ENCODE data around the gene TBX21.

Gene TBX21

GRCh38 chr17:47733047-47733673, at the start of gene TBX21:
TBX21 (plus strand) TSS chr17:47733236; CDS start chr17:47733455, 219 bp downstream.
- peak; percentile 95 for FAIRE-seq
- DNase-seq (ENCODE audit: extremely low spot score, insufficient read length, low read depth), result peak; percentile 69

- no peak for DNase-seq (ENCODE audit: extremely low spot score, insufficient read length, low read depth)
These were observed 49.0 kb upstream of the TBX21 start for GRCh38 chr17:47684025-47684424.

GRCh38 chr17:47684535-47685193, 48.4 kb upstream of the TBX21 start:
- FAIRE-seq, result no peak
- no peak for DNase-seq (ENCODE audit: extremely low spot score, insufficient read length, low read depth)

More at GRCh38 chr17:47684025-47684424, 49.0 kb upstream of the TBX21 start:
- FAIRE-seq, result no peak

GRCh38 chr17:47685556-47686275, 47.3 kb upstream of the TBX21 start:
- FAIRE-seq (no peak), DNase-seq (ENCODE audit: extremely low spot score, insufficient read length, low read depth) (no peak)

GRCh38 chr17:47686276-47686635, 46.8 kb upstream of the TBX21 start:
- FAIRE-seq (no peak), DNase-seq (ENCODE audit: extremely low spot score, insufficient read length, low read depth) (no peak)

GRCh38 chr17:47686664-47687327, 46.2 kb upstream of the TBX21 start:
- FAIRE-seq, result no peak
- no peak for DNase-seq (ENCODE audit: extremely low spot score, insufficient read length, low read depth)

GRCh38 chr17:47687328-47687690, 45.7 kb upstream of the TBX21 start:
- no peak for FAIRE-seq
- DNase-seq (ENCODE audit: extremely low spot score, insufficient read length, low read depth), result no peak

- FAIRE-seq (no peak), DNase-seq (ENCODE audit: extremely low spot score, insufficient read length, low read depth) (no peak)
These were observed 45.3 kb upstream of the TBX21 start for GRCh38 chr17:47687748-47688147.

- FAIRE-seq (no peak), DNase-seq (ENCODE audit: extremely low spot score, insufficient read length, low read depth) (no peak)
These were observed 42.9 kb upstream of the TBX21 start for GRCh38 chr17:47690121-47690520.

GRCh38 chr17:47692137-47692894, 40.7 kb upstream of the TBX21 start:
- DNase-seq (ENCODE audit: extremely low spot score, insufficient read length, low read depth) (no peak), FAIRE-seq (no peak)

- peak; percentile 67 for FAIRE-seq
- no peak for DNase-seq (ENCODE audit: extremely low spot score, insufficient read length, low read depth)
These were observed 39.9 kb upstream of the TBX21 start for GRCh38 chr17:47692895-47693730.

- no peak for DNase-seq (ENCODE audit: extremely low spot score, insufficient read length, low read depth)
- no peak for FAIRE-seq
These were observed 39.1 kb upstream of the TBX21 start, which contains the start of gene TBKBP1 for GRCh38 chr17:47693731-47694580. TBKBP1 (plus strand) TSS chr17:47694161; CDS start chr17:47696113, 1,952 bp downstream.

- DNase-seq (ENCODE audit: extremely low spot score, insufficient read length, low read depth), result no peak
- peak; percentile 15 for FAIRE-seq
These were observed 38.2 kb upstream of the TBX21 start for GRCh38 chr17:47694581-47695428.

- DNase-seq (ENCODE audit: extremely low spot score, insufficient read length, low read depth) (no peak), FAIRE-seq (no peak)
These were observed 37.3 kb upstream of the TBX21 start for GRCh38 chr17:47695429-47696376.

GRCh38 chr17:47696717-47697642, 36.1 kb upstream of the TBX21 start:
- FAIRE-seq (peak; percentile 54), DNase-seq (ENCODE audit: extremely low spot score, insufficient read length, low read depth) (no peak)
